HG03045 (cell line): ENCODE measurements around the gene UHRF2.
"Not testable (repeated sequence)": the region's sequence is repeated elsewhere in the genome, so short reads cannot be mapped to it uniquely, and the experiment has no call there.

Experiments
- ATAC-seq: cut with Tn5 transposase; IDR thresholded peaks from one replicate; pipeline ENCODE4 v1.9.1; 2021; ENCODE audit warnings: mild to moderate bottlenecking, moderate library complexity; ENCODE audit not compliant: unreplicated experiment

Gene UHRF2

GRCh38 chr9:6484210-6484609 is 71.2 kb downstream of the UHRF2 start:
- ATAC-seq = no peak

DNA sequence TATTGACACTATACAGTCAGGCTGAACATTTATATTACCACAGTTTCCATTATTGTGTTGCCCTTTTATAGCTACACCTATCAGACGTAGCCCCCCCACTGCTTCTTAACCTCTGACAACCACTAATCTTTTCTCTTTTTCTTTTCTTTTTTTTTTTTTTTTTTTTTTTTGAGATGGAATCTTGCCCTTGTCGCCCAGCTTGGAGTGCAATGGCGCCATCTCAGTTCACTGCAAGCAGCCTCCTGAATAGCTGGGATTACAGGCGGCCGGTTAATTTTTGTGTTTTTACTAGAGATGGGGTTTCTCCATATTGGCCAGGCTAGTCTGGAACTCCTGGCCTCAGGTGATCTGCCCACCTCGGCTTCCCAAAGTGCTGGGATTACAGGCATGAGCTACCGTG is 75.4 kb downstream of the UHRF2 start:
- ATAC-seq = no peak

- ATAC-seq = no peak
Measured at GRCh38 chr9:6489099-6489498, 76.1 kb downstream of the UHRF2 start.

DNA sequence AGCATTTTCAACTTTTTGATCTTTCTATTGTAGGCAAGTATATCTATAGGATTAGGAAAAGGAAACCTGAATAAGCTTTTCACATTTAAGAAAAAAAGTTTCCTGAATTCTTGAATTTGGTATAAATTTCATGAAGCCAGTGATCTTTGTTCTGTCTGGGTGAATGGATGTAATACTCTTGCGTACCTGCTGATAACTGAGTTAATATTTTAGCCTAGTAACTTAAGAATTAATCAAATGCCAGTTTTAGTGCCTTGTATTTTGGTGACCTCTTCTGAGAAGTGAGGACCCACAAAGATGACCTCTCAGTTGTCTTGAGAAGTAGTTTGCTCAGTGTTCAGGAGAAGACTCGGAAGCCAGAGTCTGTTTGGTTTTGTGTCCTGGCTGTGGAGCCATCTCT is 77.9 kb downstream of the UHRF2 start:
- ATAC-seq = no peak

GRCh38 chr9:6495466-6495865 is 82.5 kb downstream of the UHRF2 start:
- ATAC-seq = no peak

GRCh38 chr9:6498982-6499381 is 86.0 kb downstream of the UHRF2 start:
- ATAC-seq = no peak

- no peak for ATAC-seq
Measured at GRCh38 chr9:6501526-6502210, 88.7 kb downstream of the UHRF2 start.

- ATAC-seq = no peak
Measured at GRCh38 chr9:6502399-6502798, 89.4 kb downstream of the UHRF2 start.

GRCh38 chr9:6506571-6506970 is 93.6 kb downstream of the UHRF2 start:
- no peak for ATAC-seq

GRCh38 chr9:6512085-6512657 is 99.2 kb downstream of the UHRF2 start:
- ATAC-seq = no peak

DNA sequence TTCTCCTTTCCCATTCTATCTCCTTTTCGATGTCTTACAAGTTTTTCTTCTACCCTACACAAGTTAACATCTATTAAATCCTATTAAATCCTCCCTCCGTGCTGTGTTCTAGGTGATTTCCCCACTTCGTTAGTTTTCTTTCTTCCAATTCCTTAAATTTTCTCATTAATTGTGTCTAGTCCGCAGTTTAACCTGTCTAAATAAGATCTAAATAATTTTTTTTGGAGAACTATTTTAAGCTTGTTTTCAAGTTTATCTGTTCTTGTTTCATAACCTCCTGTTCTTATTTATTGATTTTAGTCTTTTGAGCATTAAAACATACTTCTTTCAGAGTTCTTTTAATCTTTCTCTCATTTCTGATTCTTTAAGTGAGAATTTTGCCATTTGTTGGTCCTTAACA is 109.3 kb downstream of the UHRF2 start:
- no peak for ATAC-seq

- no peak for ATAC-seq
Measured at GRCh38 chr9:6525326-6526045, 112.5 kb downstream of the UHRF2 start.

DNA sequence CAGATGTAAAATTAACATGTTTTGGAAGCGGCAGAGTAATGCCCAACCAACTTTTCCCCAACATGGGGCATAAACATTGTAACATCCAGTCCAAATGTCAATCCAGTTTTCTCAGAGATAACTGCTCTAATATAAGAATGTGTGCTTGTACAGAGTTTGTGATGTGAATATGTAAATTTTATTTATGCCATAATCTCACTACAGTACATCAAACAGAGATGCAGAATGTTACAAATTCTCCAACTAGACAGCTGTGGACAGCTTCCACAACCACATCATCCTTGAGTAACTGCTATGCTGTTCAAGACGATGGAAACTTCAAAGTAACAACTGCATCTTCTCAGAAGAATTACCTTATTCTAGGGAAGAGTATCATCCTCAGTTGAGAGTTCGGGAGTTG is 122.6 kb downstream of the UHRF2 start:
- no peak for ATAC-seq

DNA sequence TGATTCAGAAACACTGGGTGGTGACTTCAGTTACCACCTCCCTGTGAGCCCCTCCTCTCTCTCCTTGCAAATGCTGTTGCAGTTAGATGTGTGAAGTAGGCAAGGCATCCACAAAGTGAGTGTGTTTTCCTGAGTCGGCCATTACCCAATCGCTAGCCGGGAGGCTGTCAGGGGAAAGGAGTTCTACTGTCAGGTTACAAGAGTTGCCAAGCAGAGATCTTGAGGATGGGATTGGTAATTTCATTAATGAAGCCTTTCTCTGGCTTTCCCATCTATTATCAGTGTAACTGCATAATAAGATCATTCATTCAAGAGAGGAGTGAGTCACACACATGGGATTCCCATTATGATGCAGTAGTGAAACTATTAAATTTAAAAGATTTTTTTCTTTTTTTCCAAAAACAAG is 125.7 kb downstream of the UHRF2 start:
- ATAC-seq = no peak

GRCh38 chr9:6542617-6543016 is 129.6 kb downstream of the UHRF2 start:
- ATAC-seq = not testable (repeated sequence)

GRCh38 chr9:6543204-6543603 is 130.2 kb downstream of the UHRF2 start:
- ATAC-seq = no peak

GRCh38 chr9:6545017-6545691 is 132.2 kb downstream of the UHRF2 start:
- no peak for ATAC-seq

- ATAC-seq = no peak
Measured at GRCh38 chr9:6549106-6549800, 136.3 kb downstream of the UHRF2 start.

- no peak for ATAC-seq
Measured at GRCh38 chr9:6551136-6551535, 138.1 kb downstream of the UHRF2 start.

DNA sequence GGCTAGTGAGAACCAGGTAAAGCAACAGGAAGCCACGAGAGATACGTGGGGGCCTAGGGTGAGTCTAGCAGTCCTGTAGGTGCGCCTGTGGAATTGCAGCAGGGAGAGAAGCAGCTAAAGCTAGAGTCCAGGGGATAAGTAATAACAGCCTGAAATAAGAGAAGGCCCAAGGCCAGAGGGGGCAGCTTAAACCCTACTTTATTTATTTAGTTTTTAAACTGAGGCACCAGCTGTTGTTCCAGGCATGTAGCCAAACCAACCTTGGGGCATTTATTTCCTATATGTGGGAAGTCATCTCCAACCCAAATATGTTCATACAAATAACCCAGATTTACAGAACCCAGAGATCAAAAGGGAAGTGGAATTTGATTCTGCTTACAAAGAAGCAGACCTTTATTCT is 139.0 kb downstream of the UHRF2 start:
- ATAC-seq = no peak

DNA sequence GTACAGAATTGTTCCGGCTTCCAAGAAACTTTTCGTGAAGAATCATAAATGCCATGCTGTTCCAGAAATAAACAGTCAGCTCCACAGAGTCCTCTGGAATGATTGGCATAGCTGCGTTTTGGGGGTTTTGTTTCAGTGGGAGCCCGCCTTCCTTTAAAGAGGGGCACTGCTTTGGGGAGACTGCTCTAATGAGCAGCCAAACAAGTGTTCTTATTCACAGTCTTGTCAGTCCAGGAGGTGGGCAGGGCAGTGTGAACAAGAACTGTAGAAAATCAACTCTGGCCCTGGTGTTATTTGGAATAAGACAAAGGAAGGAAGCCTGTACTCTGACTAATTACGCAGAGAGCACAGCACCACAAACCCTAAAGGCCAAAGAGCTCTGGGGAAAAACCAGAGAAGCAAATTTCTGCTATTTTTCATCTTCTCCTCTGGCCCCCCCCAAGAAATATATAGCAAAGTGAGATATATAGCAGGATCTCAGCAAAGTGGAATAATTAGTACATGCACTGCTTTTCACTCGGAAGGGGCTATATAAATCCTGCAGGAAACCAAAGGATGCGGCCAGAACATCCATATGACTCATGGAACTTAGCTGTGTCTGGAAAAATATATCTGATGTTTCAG is 139.6 kb downstream of the UHRF2 start:
- no peak for ATAC-seq
